OCI-LY7 (cell line): ENCODE data around the gene UBE2E1. TPM values are rescaled to one million over a fixed set of nuclear protein-coding genes. Genes with fewer than 3 reads are reported as not detected.

Experiments
- BruUV-seq: library from RNA; stranded (reverse); fragments of 400-500 nt; replicated peaks from 2 replicates; lab custom pipeline; 2021; lab: Mats Ljungman, UMichigan
- CTCF ChIA-PET: fragments of 300-600 bp; sonication (Branson Sonifier 250); formaldehyde crosslinking; loops from one replicate; lab custom pipeline; 2022; ENCODE audit warnings: antibody characterized with exemption; ENCODE audit not compliant: unreplicated experiment; lab: Charles Lee
- POLR2A ChIA-PET: fragments of 300-600 bp; sonication (Branson Sonifier 250); formaldehyde crosslinking; loops from one replicate; lab custom pipeline; 2022; ENCODE audit warnings: antibody characterized with exemption; lab: Charles Lee
- DNase-seq: peaks from one replicate; pipeline ENCODE4 v3.0.0-alpha.2; 2015; ENCODE audit warnings: low spot score
- H2AFZ ChIP-seq: fragments of 200-600 bp; sonication (generic), shearing (Covaris generic); 2 replicates; pipeline ENCODE4 v1.6.1; 2014; ENCODE audit warnings: mild to moderate bottlenecking, antibody characterized with exemption, low read length, moderate library complexity
- H3K27ac ChIP-seq: fragments of 200-600 bp; sonication (generic); 2 replicates; pipeline ENCODE4 v1.5.1; 2014; ENCODE audit warnings: mixed run types, low read depth, mild to moderate bottlenecking, moderate library complexity, low read length, inconsistent platforms; ENCODE audit not compliant: poor library complexity, severe bottlenecking
- H3K36me3 ChIP-seq: fragments of 200-600 bp; sonication (generic); 2 replicates; pipeline ENCODE4 v1.6.1; 2014; ENCODE audit warnings: mild to moderate bottlenecking, antibody characterized with exemption, low read length, moderate library complexity, mixed read lengths; ENCODE audit not compliant: insufficient read depth
- H3K4me1 ChIP-seq: fragments of 200-600 bp; sonication (generic); 2 replicates; pipeline ENCODE4 v1.5.1; 2014; ENCODE audit warnings: mild to moderate bottlenecking, low read length; ENCODE audit not compliant: insufficient read depth, poor library complexity, severe bottlenecking
- H3K4me2 ChIP-seq: fragments of 200-600 bp; sonication (generic); 2 replicates; pipeline ENCODE4 v1.6.1; 2014; ENCODE audit warnings: mild to moderate bottlenecking, low read length
- H3K4me3 ChIP-seq: fragments of 200-600 bp; sonication (generic); 2 replicates; pipeline ENCODE4 v1.5.1; 2014; ENCODE audit warnings: mild to moderate bottlenecking, low read depth, low read length; ENCODE audit not compliant: poor library complexity, severe bottlenecking
- H3K79me2 ChIP-seq: fragments of 200-600 bp; sonication (generic); 2 replicates; pipeline ENCODE4 v1.6.1; 2016; ENCODE audit warnings: low read depth, mild to moderate bottlenecking, low read length, moderate library complexity, mixed read lengths; ENCODE audit not compliant: insufficient read depth
- H3K9me2 ChIP-seq: fragments of 200-600 bp; sonication (generic); 2 replicates; pipeline ENCODE4 v1.6.1; 2016; ENCODE audit warnings: mild to moderate bottlenecking, low read length, mixed read lengths; ENCODE audit not compliant: insufficient read depth
- H3K9me3 ChIP-seq: fragments of 200-600 bp; sonication (generic); 2 replicates; pipeline ENCODE4 v1.6.1; 2014; ENCODE audit warnings: mild to moderate bottlenecking, mixed run types, low read length, mixed read lengths
- H4K20me1 ChIP-seq: fragments of 200-600 bp; sonication (generic); 2 replicates; pipeline ENCODE4 v1.6.1; 2014; ENCODE audit warnings: mild to moderate bottlenecking, antibody characterized with exemption, low read length, moderate library complexity, mixed read lengths; ENCODE audit not compliant: insufficient read depth
- EZH2phosphoT487 ChIP-seq: fragments of 200-600 bp; sonication (generic); IDR thresholded peaks from 2 replicates; pipeline ENCODE4 v1.6.1; 2018; ENCODE audit warnings: low read depth, borderline replicate concordance, mild to moderate bottlenecking, mixed run types, antibody characterized with exemption, low read length, moderate library complexity, mixed read lengths
- intact Hi-C: fragments of 100-400 bp; cut with micrococcal nuclease; formaldehyde crosslinking; loops from one replicate; pipeline ENCODE4 v1.10.0; 2022; ENCODE audit not compliant: unreplicated experiment
- total RNA-seq, 2 experiments: library from RNA; depleted of rRNA in 1 of 2; stranded (reverse); fragments of >200 nt in 1 of 2; shearing (Covaris generic) in 1 of 2; gene quantifications; 2 replicates each; pipeline ENCODE4 v1.2.3, GENCODE V29; 2014 to 2022
- TF ChIP-seq, protein P1 (sequence below): fragments of 200-600 bp; sonication (generic); conservative IDR thresholded peaks from 2 replicates; pipeline ENCODE4 v1.5.1; 2014; ENCODE audit warnings: mild to moderate bottlenecking, antibody characterized with exemption, low read length, moderate library complexity, mixed read lengths

The UBE2E1 gene
- total RNA-seq, 2 experiments from 2014 or later, result 126 to 142 TPM

DNA sequence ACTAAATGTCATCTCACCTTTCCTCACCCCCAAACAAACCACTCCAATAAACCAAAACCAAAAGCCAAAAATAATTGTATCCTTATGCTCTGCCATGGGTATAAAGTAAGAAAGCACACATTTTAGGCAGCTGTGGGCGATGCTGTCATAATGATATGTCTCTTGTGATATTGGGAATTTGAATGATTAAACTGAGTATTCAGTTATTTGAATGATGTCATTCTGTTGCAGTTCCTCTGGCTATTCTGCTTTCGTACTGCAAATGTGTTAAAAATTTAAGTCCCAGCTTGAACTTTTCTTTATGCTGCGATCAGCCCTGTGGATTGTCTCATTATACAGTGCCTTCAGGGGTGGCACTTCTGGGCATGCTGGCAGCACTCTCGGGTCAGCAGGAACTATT is 128.5 kb downstream of the UBE2E1 start:
- ChIA-PET POLR2A (interaction anchor here (1.0 to 2.2 kb wide), 3 partner anchors 10 to 16 kb away, joined by 3 to 5 read pairs (median 4); no protein-coding TSS in a partner anchor), CTCF (no interaction called here)
- no peak overlapping the region for H2AFZ ChIP-seq
- H3K36me3 ChIP-seq, result no peaks in the 10 kb centered on the region
- H3K4me1 ChIP-seq, result peaks cover 6% of the 10 kb centered on the region
- intact Hi-C loops, result no loop called here
- no peak overlapping the region for H3K4me2 ChIP-seq
- no peak overlapping the region for H3K4me3 ChIP-seq
- no peak overlapping the region for H3K27ac ChIP-seq
- H3K79me2 ChIP-seq, result no peaks in the 10 kb centered on the region
- no peak for DNase-seq
- H3K9me2 ChIP-seq, result no peaks in the 10 kb centered on the region
- TF ChIP-seq EZH2phosphoT487, result no peak
- TF ChIP-seq, protein P1, sequence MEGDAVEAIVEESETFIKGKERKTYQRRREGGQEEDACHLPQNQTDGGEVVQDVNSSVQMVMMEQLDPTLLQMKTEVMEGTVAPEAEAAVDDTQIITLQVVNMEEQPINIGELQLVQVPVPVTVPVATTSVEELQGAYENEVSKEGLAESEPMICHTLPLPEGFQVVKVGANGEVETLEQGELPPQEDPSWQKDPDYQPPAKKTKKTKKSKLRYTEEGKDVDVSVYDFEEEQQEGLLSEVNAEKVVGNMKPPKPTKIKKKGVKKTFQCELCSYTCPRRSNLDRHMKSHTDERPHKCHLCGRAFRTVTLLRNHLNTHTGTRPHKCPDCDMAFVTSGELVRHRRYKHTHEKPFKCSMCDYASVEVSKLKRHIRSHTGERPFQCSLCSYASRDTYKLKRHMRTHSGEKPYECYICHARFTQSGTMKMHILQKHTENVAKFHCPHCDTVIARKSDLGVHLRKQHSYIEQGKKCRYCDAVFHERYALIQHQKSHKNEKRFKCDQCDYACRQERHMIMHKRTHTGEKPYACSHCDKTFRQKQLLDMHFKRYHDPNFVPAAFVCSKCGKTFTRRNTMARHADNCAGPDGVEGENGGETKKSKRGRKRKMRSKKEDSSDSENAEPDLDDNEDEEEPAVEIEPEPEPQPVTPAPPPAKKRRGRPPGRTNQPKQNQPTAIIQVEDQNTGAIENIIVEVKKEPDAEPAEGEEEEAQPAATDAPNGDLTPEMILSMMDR, result no peak
- no peaks in the 10 kb centered on the region for H3K9me3 ChIP-seq
- BruUV-seq, result no TSS peak
- no peaks in the 10 kb centered on the region for H4K20me1 ChIP-seq

GRCh38 chr3:23937296-23937695 is 131.5 kb downstream of the UBE2E1 start:
- ChIA-PET CTCF (no interaction called here), POLR2A (interaction anchor here (0.7 kb wide), 3 partner anchors 79 to 623 kb away, joined by 3 to 4 read pairs (median 4); no protein-coding TSS in a partner anchor)
- no TSS peak for BruUV-seq
- Histone ChIP-seq H2AFZ (no peak overlapping the region), H3K36me3 (no peaks in the 10 kb centered on the region), H3K4me2 (no peak overlapping the region), H3K9me3 (no peaks in the 10 kb centered on the region), H3K27ac (no peak overlapping the region), H3K4me1 (no peaks in the 10 kb centered on the region), H3K79me2 (no peaks in the 10 kb centered on the region), H3K9me2 (no peaks in the 10 kb centered on the region), H3K4me3 (no peak overlapping the region), H4K20me1 (no peaks in the 10 kb centered on the region)
- intact Hi-C loops, result no loop called here
- TF ChIP-seq, protein P1, result no peak
- no peak for TF ChIP-seq EZH2phosphoT487
- DNase-seq, result no peak

GRCh38 chr3:23938688-23939087 is 132.9 kb downstream of the UBE2E1 start:
- H3K27ac ChIP-seq, result no peak overlapping the region
- no TSS peak for BruUV-seq
- no peaks in the 10 kb centered on the region for H3K79me2 ChIP-seq
- no peak for DNase-seq
- peaks cover under 1% of the 10 kb centered on the region for H3K4me1 ChIP-seq
- TF ChIP-seq, protein P1, result no peak
- no peak for TF ChIP-seq EZH2phosphoT487
- H3K4me3 ChIP-seq, result no peak overlapping the region
- ChIA-PET POLR2A (interaction anchor here (0.6 to 1.1 kb wide), 5 partner anchors 14 to 514 kb away, joined by 3 to 6 read pairs (median 3); partner anchors contain the start of genes NKIRAS1 and RPL15), CTCF (interaction anchor here (0.6 kb wide), 1 partner anchor 47 kb away, joined by 4 read pairs; no protein-coding TSS in a partner anchor)
- no peaks in the 10 kb centered on the region for H4K20me1 ChIP-seq
- intact Hi-C loops, result no loop called here
- H3K36me3 ChIP-seq, result no peaks in the 10 kb centered on the region
- H3K4me2 ChIP-seq, result no peak overlapping the region
- no peaks in the 10 kb centered on the region for H3K9me2 ChIP-seq
- no peaks in the 10 kb centered on the region for H3K9me3 ChIP-seq
- H2AFZ ChIP-seq, result no peak overlapping the region
